GM12873 (cell line): ENCODE data around the gene PROSER2.

Experiments used
- CTCF ChIP-seq: IDR thresholded peaks from 2 replicates; pipeline ENCODE4 v1.5.1; 2012; ENCODE audit warnings: low read depth, mild to moderate bottlenecking, moderate library complexity, low read length, control low read depth; ENCODE audit not compliant: insufficient read depth; ENCODE audit errors: missing control alignments

The PROSER2 gene

DNA sequence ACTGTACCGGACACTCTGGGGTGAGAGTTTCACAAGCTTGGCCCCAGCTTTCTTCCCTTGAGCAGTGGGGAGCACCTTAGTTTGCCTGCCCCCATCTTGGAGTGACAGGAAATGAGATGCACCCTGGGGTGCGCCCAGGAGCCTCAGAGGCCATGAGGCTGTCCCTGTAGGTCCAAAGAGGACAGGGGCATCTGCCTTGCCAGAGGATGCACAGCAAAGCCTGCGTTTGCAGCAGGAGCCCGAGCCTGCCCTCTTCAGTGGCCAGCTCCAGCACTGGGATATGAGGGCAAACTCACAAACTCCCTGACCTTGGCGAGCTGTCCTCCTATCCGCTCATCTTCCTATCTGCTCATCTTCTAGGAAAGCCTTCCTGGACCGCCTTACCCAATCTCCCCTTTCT, 79.5 kb downstream of the PROSER2 start:
- TF ChIP-seq CTCF = no peak

- no peak for TF ChIP-seq CTCF
Observed at GRCh38 chr10:11906714-11907113, 83.6 kb downstream of the PROSER2 start.

GRCh38 chr10:11907914-11908313, 84.8 kb downstream of the PROSER2 start:
- TF ChIP-seq CTCF = no peak

DNA sequence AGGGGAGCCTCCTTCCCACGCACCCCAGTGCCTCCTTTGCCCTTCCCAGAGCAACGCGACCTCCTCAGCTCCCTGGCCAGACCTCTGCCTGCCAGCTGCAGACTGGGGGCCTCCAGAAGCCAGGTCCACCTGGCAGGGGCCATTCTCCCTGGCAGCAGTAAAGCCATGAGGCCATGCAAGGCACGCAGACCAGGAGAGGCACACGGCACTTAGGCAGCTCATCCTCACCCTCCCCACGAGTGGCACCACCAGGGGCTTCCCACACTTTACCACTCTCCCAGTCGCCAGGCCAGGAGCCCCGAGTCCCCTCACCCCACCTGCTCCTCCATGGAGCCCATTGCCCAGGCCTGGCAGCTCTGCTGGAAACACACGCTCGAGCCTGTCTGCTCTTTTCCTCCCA, 85.4 kb downstream of the PROSER2 start:
- no peak for TF ChIP-seq CTCF

DNA sequence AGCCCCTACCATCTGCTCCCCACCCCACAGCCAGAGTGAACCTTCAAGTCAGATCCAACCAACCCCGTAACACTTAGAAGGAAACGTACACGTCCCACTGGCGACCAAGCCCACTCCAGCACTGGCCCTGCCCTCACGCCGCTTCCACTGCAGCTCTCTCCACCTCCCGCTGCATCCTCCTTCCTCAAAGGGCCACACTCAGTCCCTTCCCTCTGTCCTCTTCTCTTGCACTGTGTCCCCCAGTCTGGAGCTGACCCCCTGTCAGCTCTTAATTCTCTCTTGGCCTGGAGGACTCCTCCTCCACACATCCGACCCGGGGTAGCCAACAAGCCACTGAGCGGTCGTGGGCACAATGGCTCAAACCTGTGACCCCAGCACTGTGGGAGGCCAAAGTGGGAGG, 85.8 kb downstream of the PROSER2 start:
- TF ChIP-seq CTCF = no peak

- no peak for TF ChIP-seq CTCF
Observed at GRCh38 chr10:11909618-11910017, 86.5 kb downstream of the PROSER2 start.

- no peak for TF ChIP-seq CTCF
Observed at GRCh38 chr10:11910102-11910501, 86.9 kb downstream of the PROSER2 start.
